HEK293 (cell line): Measurements from ENCODE around the gene SRRM2.

Source experiments
- TCF7L2 ChIP-seq: IDR thresholded peaks from 2 replicates; pipeline ENCODE4 v1.6.1; 2011; ENCODE audit warnings: low read depth, mild to moderate bottlenecking, inconsistent platforms, low read length, moderate library complexity, borderline replicate concordance
- ZNF174 ChIP-seq: fragments of 450-650 bp; formaldehyde crosslinking; IDR thresholded peaks from 2 replicates; pipeline ENCODE4 v1.5.0; 2017; ENCODE audit warnings: missing biosample characterization, mild to moderate bottlenecking, missing genetic modification characterization
- ZNF571 ChIP-seq: fragments of 450-650 bp; formaldehyde crosslinking; IDR thresholded peaks from 2 replicates; pipeline ENCODE4 v1.5.0; 2017; ENCODE audit warnings: missing biosample characterization, missing genetic modification characterization

DNA sequence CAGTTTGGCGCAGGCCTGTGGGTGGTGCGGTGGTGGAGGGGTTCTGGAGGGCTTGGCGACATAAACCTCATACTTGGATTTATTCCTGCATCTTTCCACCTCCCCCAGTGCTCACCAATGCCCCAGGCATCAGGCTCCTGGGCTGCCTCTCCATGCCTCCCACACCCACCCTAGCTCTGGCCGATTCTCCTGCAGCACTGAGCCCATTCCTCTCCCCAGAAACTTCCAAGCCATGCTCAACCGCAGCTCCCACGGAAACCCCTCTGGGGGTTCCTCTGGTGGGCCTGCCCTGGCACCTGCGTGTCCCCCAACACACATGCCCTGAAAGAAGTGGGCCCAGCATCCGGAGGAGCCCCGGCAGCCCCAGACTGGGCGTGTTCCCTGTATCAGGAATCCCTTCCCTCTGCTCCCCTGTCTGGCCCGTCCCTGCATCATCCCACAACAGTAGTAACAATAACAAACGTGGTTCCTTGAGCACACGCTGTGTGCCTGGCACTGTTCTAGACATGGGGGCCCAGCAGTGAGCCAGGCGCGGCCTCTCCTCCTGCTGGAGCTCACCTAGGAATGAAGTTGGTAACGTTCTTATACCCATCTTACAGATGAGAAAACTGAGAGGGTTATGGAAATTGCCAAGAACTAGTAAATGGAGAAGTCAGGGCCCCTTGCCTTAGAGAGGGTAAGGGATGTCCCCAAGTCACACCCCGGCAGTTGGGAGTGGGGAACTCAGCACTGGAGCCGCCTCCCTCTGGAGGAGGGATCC, 66.9 kb downstream of the SRRM2 start:
- TF ChIP-seq ZNF571 (tag by site-specific recombination), result no peak
- no peak for TF ChIP-seq TCF7L2
- TF ChIP-seq ZNF174 (tag by site-specific recombination), result no peak
